Psoas muscle (tissue), 8 donors: Measurements from ENCODE around the gene RAB17. TPM values are rescaled to one million over a fixed set of nuclear protein-coding genes. Genes with fewer than 3 reads are reported as not detected.

Experiments
- ATAC-seq, 4 donors: fragments of 200-7000 bp; cut with Tn5 transposase; one replicate each; pipeline ENCODE4 v1.9.1; 2020; ENCODE audit warnings: moderate library complexity in 3 of 4, mild to moderate bottlenecking in 2 of 4
- DNase-seq, 2 donors: peaks; one replicate each; pipeline ENCODE4 v3.0.0-alpha.2; 2020
- H3K27ac ChIP-seq: fragments of 200-600 bp; one replicate; pipeline ENCODE4 v1.8.0; 2022
- H3K27me3 ChIP-seq, 3 donors: fragments of 200-600 bp in 1 of 3; one replicate each; pipeline versions ENCODE4 v1.6.1 to v1.8.0; 2013 to 2022; ENCODE audit warnings: low read length in 2 of 3, mild to moderate bottlenecking in 2 of 3, moderate library complexity in 1 of 3; ENCODE audit not compliant: insufficient read depth in 3 of 3
- H3K36me3 ChIP-seq, 2 donors: fragments of 200-600 bp in 1 of 2; one replicate each; pipeline versions ENCODE4 v1.6.1 to v1.8.0; 2013 to 2022; ENCODE audit warnings: low read depth in 1 of 2, mild to moderate bottlenecking in 1 of 2, moderate library complexity in 1 of 2; ENCODE audit not compliant: insufficient read depth in 1 of 2
- H3K4me1 ChIP-seq: fragments of 200-600 bp; one replicate; pipeline ENCODE4 v1.8.0; 2022
- H3K4me3 ChIP-seq: fragments of 200-600 bp; one replicate; pipeline ENCODE4 v1.8.0; 2022; ENCODE audit warnings: mild to moderate bottlenecking
- H3K9me3 ChIP-seq: fragments of 200-600 bp; one replicate; pipeline ENCODE4 v1.8.0; 2022
- CTCF ChIP-seq: fragments of 200-600 bp; IDR thresholded peaks from one replicate; pipeline ENCODE4 v1.8.0; 2022; ENCODE audit warnings: antibody characterized with exemption
- WGBS, 3 donors: extraction: QIAGEN DNeasy Blood & Tissue Kit; methylation state at CpG; one replicate each; pipeline versions ENCODE4 v1.1.6 to v1.1.7; 2013; 5-methylcytosine and 5-hydroxymethylcytosine counted together
- intact Hi-C, 2 donors: fragments of 100-400 bp; cut with DNase I; formaldehyde crosslinking; loops; one replicate each; pipeline versions ENCODE4 v1.11.0 to v1.14.2; 2022
- polyA plus RNA-seq, 3 donors: library from polyadenylated mRNA; stranded (reverse); fragments of 200-250 nt; gene quantifications; one replicate each; pipeline ENCODE4 v1.2.3, GENCODE V29; 2013
- total RNA-seq, 4 donors: library from RNA; stranded (reverse); fragmentation: NEBNext Ultra II Directional in 2 of 4; extraction: Animal tissue kit (Norgen Biotek cat#: 25700) in 2 of 4; gene quantifications; one replicate each; pipeline versions ENCODE4 v1.2.1 to v1.2.4, GENCODE V29; 2021 to 2023
- donor health status: healthy with polysubstance abuse.
- donor health status: DM: no; HTN: no; CAD: no; lungs with moderate emphysema.
- donor health status: Bipolar disorder and iron deficiency.
- donor health status: healthy.
- donor health status: DM: yes; HTN: yes; CAD: no.
- donor health status: DM: no; HTN: no; CAD: no.
- donor health status: DM: no; HTN: no; CAD: no.
- donor health status: DM: yes; HTN: yes; CAD: no.

RAB17 gene
- total and polyA plus RNA-seq, 7 donors, result 0.52 to 1.5 (median 1.2) TPM

- Histone ChIP-seq H3K27me3 (no peaks in the 10 kb centered on the region), H3K4me1 (no peaks in the 10 kb centered on the region), H3K9me3 (no peaks in the 10 kb centered on the region), H3K4me3 (no peak overlapping the region), H3K36me3 (no peaks in the 10 kb centered on the region), H3K27ac (no peak overlapping the region)
- intact Hi-C loops, result no loop called here
- no peak for TF ChIP-seq CTCF
- ATAC-seq, result peak in 2 of 4 donors; percentile 19 to 32
- no peak for DNase-seq
- 61 to 77% (median 77%) methylated on average over 12 to 13 of the region's 13 CpGs for WGBS, 3 donors
These were observed 50.2 kb downstream of the RAB17 start for GRCh38 chr2:237540223-237540775.

DNA sequence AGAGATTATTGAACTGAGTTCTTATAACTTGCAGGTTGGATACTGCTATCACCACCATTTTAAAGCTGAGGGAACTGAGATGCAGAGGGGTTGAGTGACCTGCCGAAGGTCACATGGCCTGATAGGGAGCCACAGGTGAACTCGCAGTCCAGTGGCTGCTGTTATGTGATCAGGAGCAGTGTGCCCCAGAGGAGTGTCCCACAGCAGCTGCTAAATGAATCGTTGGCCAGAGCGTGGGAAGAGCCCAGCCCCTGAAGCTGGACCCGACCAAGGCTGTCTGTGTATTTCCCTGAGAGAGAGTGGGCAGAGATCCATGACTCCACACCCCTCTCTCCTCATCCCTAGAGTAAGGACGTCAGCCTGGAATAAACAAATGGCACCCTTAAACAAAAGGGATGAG lies 50.9 kb downstream of the RAB17 start:
- WGBS, 3 donors, result 39 to 48% (median 46%) methylated on average over 6 of the region's 6 CpGs
- no peak for ATAC-seq

GRCh38 chr2:237538901-237539300 lies 51.6 kb downstream of the RAB17 start:
- H3K36me3 ChIP-seq, result no peaks in the 10 kb centered on the region
- ATAC-seq (no peak), DNase-seq (no peak)
- WGBS, 3 donors, result 84 to 89% (median 88%) methylated on average over 18 of the region's 18 CpGs
- H3K27ac ChIP-seq, result no peak overlapping the region
- no peak for TF ChIP-seq CTCF
- intact Hi-C loops, result no loop called here
- H3K9me3 ChIP-seq, result no peaks in the 10 kb centered on the region
- H3K4me3 ChIP-seq, result no peak overlapping the region
- H3K27me3 ChIP-seq, result no peaks in the 10 kb centered on the region
- H3K4me1 ChIP-seq, result no peaks in the 10 kb centered on the region

More for the DNA sequence above, 50.9 kb downstream of the RAB17 start:
- no peak overlapping the region for H3K27ac ChIP-seq
- no peak for DNase-seq
- TF ChIP-seq CTCF, result no peak
- no peak overlapping the region for H3K4me3 ChIP-seq
- no peaks in the 10 kb centered on the region for H3K36me3 ChIP-seq
- intact Hi-C loops, result no loop called here
- H3K9me3 ChIP-seq, result no peaks in the 10 kb centered on the region
- H3K27me3 ChIP-seq, result no peaks in the 10 kb centered on the region
- H3K4me1 ChIP-seq, result no peaks in the 10 kb centered on the region

- whole genome bisulfite sequencing, 3 donors, result 73 to 76% (median 74%) methylated on average over 29 of the region's 29 CpGs
- Histone ChIP-seq H3K9me3 (no peaks in the 10 kb centered on the region), H3K4me1 (no peaks in the 10 kb centered on the region), H3K27me3 (no peaks in the 10 kb centered on the region), H3K27ac (no peak overlapping the region), H3K36me3 (no peaks in the 10 kb centered on the region), H3K4me3 (no peak overlapping the region)
- DNase-seq (no peak), ATAC-seq (no peak)
- intact Hi-C loops, result no loop called here
- TF ChIP-seq CTCF, result no peak
These were observed 52.4 kb downstream of the RAB17 start for GRCh38 chr2:237538001-237538720.

DNA sequence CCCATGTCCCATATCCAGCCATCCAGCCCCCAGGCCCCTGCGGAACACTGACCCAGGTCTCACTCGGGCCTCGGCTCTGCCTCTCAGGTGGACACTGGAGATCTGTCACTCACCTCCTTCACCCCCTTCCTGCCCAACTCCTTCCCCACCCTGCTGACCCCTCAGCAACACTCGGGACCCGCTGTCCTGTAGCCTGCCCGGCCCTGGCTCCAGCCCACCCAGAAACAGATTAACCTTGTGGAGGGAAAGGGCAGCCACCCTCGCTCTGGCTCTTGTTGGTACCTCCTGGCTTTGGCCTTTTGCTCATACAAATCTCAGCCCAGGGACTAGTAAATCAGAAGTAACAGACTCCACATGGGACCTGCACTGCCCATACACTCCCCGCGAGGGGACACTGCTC lies 53.9 kb downstream of the RAB17 start:
- 91 to 98% (median 94%) methylated on average over 9 of the region's 9 CpGs for WGBS, 3 donors
- no peaks in the 10 kb centered on the region for H3K27me3 ChIP-seq
- intact Hi-C loops, result no loop called here
- H3K36me3 ChIP-seq, result no peaks in the 10 kb centered on the region
- no peak overlapping the region for H3K4me3 ChIP-seq
- no peak for TF ChIP-seq CTCF
- DNase-seq (no peak), ATAC-seq (no peak)
- no peak overlapping the region for H3K27ac ChIP-seq
- no peaks in the 10 kb centered on the region for H3K4me1 ChIP-seq
- H3K9me3 ChIP-seq, result no peaks in the 10 kb centered on the region
